B cell (primary cell): ENCODE measurements around the gene CALHM5. TPM values are rescaled to one million over a fixed set of nuclear protein-coding genes. Genes with fewer than 3 reads are reported as not detected.
A peak's percentile ranks its signal among the peaks of the same experiment; 100 is the strongest.

Experiments
- ATAC-seq: fragments of 200-7000 bp; cut with Tn5 transposase; one replicate; pipeline ENCODE4 v1.10.0; 2021; ENCODE audit warnings: low read depth, mild to moderate bottlenecking, moderate number of reproducible peaks, moderate library complexity
- CTCF ChIA-PET: fragments of 350-600 bp; sonication (Branson Sonifier 250); formaldehyde crosslinking; loops from one replicate; lab custom pipeline; 2021; ENCODE audit warnings: antibody characterized with exemption, inconsistent platforms; lab: Charles Lee
- POLR2A ChIA-PET: fragments of 350-600 bp; sonication (Branson Sonifier 250); formaldehyde crosslinking; loops from one replicate; lab custom pipeline; 2021; ENCODE audit warnings: antibody characterized with exemption; lab: Charles Lee
- DNase-seq: peaks from one replicate; pipeline ENCODE4 v3.0.0; 2013
- H2AFZ ChIP-seq: 2 replicates; pipeline ENCODE4 v1.6.1; 2012; ENCODE audit warnings: mild to moderate bottlenecking, low read depth, low read length; ENCODE audit not compliant: insufficient read depth, poor library complexity, severe bottlenecking
- H3K27ac ChIP-seq, 2 donors: 1 replicate in 1 of 2; 2 replicates in 1 of 2; pipeline ENCODE4 v1.5.1; 2012 to 2013; ENCODE audit warnings: low read length in 2 of 2, mild to moderate bottlenecking in 2 of 2, moderate library complexity in 1 of 2
- H3K27me3 ChIP-seq, 4 experiments: fragments of 200-600 bp in 1 of 4; sonication (generic) in 1 of 4; replicated peaks in 1 of 4; 1 replicate in 2 of 4; 2 replicates in 2 of 4; pipeline versions ENCODE4 v1.6.1 to v1.7.0; 2013 to 2016; ENCODE audit warnings: low read length in 3 of 4, mild to moderate bottlenecking in 2 of 4, mixed read lengths in 1 of 4, moderate library complexity in 1 of 4; ENCODE audit not compliant: insufficient read depth in 4 of 4, control insufficient read depth in 3 of 4; ENCODE audit errors: control extremely low read depth in 1 of 4
- H3K36me3 ChIP-seq, 2 experiments: replicated peaks in 1 of 2; 1 replicate in 1 of 2; 2 replicates in 1 of 2; pipeline versions ENCODE4 v1.6.1 to v1.7.1; 2013; ENCODE audit warnings: low read length in 1 of 2; ENCODE audit not compliant: insufficient read depth in 2 of 2, control insufficient read depth in 1 of 2; ENCODE audit errors: control extremely low read depth in 1 of 2, extremely low read depth in 1 of 2
- H3K4me1 ChIP-seq, 2 donors: fragments of 200-600 bp in 1 of 2; sonication (generic) in 1 of 2; 1 replicate in 1 of 2; 2 replicates in 1 of 2; pipeline versions ENCODE4 v1.5.1 to v1.6.1; 2013 to 2017; ENCODE audit warnings: low read length in 2 of 2; ENCODE audit not compliant: control insufficient read depth in 2 of 2, insufficient read depth in 2 of 2
- H3K4me2 ChIP-seq: replicated peaks from 2 replicates; pipeline ENCODE3; 2012; ENCODE audit warnings: mild to moderate bottlenecking, low read depth, low read length; ENCODE audit not compliant: poor library complexity, severe bottlenecking
- H3K4me3 ChIP-seq, 5 experiments: fragments of 200-600 bp in 1 of 5; sonication (generic) in 1 of 5; 1 replicate in 3 of 5; 2 replicates in 2 of 5; pipeline versions ENCODE4 v1.5.1 to v1.7.0; 2011 to 2016; ENCODE audit warnings: low read length in 4 of 5, mild to moderate bottlenecking in 4 of 5, low read depth in 2 of 5, control low read depth in 1 of 5, moderate library complexity in 1 of 5; ENCODE audit not compliant: insufficient read depth in 1 of 5; ENCODE audit errors: control extremely low read depth in 1 of 5, extremely low read depth in 1 of 5
- H3K79me2 ChIP-seq: fragments of 200-600 bp; sonication (generic); one replicate; pipeline ENCODE4 v1.6.0; 2016; ENCODE audit warnings: low read length; ENCODE audit not compliant: control insufficient read depth, insufficient read depth
- H3K9ac ChIP-seq: fragments of 200-600 bp; sonication (generic); 2 replicates; pipeline ENCODE4 v1.6.1; 2017; ENCODE audit warnings: mild to moderate bottlenecking, low read length, moderate library complexity
- H3K9me3 ChIP-seq, 3 donors: one replicate each; pipeline versions ENCODE4 v1.6.1 to v1.7.1; 2013; ENCODE audit warnings: low read length in 2 of 3; ENCODE audit not compliant: control insufficient read depth in 2 of 3, insufficient read depth in 1 of 3; ENCODE audit errors: control extremely low read depth in 1 of 3
- H4K20me1 ChIP-seq: 2 replicates; pipeline ENCODE4 v1.6.0; 2012; ENCODE audit warnings: mild to moderate bottlenecking, low read length; ENCODE audit not compliant: insufficient read depth, control insufficient read depth, poor library complexity, severe bottlenecking
- H3K27ac Mint-ChIP-seq: one replicate; pipeline ENCODE4 v1.8.0; 2021; ENCODE audit warnings: mixed read lengths
- H3K27me3 Mint-ChIP-seq: one replicate; pipeline ENCODE4 v1.8.0; 2021; ENCODE audit warnings: mixed read lengths
- H3K4me1 Mint-ChIP-seq: one replicate; pipeline ENCODE4 v1.8.0; 2021; ENCODE audit warnings: mixed read lengths
- H3K4me3 Mint-ChIP-seq: one replicate; pipeline ENCODE4 v1.8.0; 2021; ENCODE audit warnings: mixed read lengths
- H3K9me3 Mint-ChIP-seq: one replicate; pipeline ENCODE4 v1.8.0; 2022; ENCODE audit warnings: mixed read lengths; ENCODE audit not compliant: insufficient read depth
- CTCF ChIP-seq: fragments of 200-600 bp; IDR thresholded peaks from one replicate; pipeline ENCODE4 v1.8.0; 2022; ENCODE audit warnings: antibody characterized with exemption, mild to moderate bottlenecking
- EZH2 ChIP-seq: IDR thresholded peaks from 2 replicates; pipeline ENCODE4 v1.6.1; 2012; ENCODE audit warnings: borderline replicate concordance, low read depth, mild to moderate bottlenecking, moderate library complexity, low read length; ENCODE audit not compliant: insufficient read depth, poor library complexity, severe bottlenecking
- WGBS: methylation state at CpG from one replicate; pipeline ENCODE4 v1.1.5; 2013; ENCODE audit warnings: missing lambda C conversion rate; ENCODE audit not compliant: insufficient coverage; 5-methylcytosine and 5-hydroxymethylcytosine counted together
- intact Hi-C: fragments of 100-400 bp; cut with micrococcal nuclease; formaldehyde crosslinking; loops from one replicate; pipeline ENCODE4 v1.10.0; 2022
- polyA plus RNA-seq: library from polyadenylated mRNA; depleted of rRNA; stranded (reverse); fragments of >200 nt; gene quantifications from 2 replicates; pipeline ENCODE4 v1.2.3, GENCODE V29; 2012
- total RNA-seq, 2 donors: library from RNA; stranded (reverse); fragments of 120-200 nt in 1 of 2; gene quantifications; 1 replicate in 1 of 2; 2 replicates in 1 of 2; pipeline versions ENCODE4 v1.2.3 to v1.2.4, GENCODE V29; 2013 to 2022

CALHM5 gene
- total and polyA plus RNA-seq, 2 donors (not counting 1 experiment from before 2014, with no cell fraction given): not detected

- Histone ChIP-seq H3K4me1 (peaks cover 24 to 32% of the 10 kb centered on the region in 2 donors), H2AFZ (no peak overlapping the region), H3K4me2 (no peak overlapping the region), H3K27me3 (no peaks in the 10 kb centered on the region), H3K9ac (no peak overlapping the region), H3K36me3 (no peaks in the 10 kb centered on the region), H3K4me3 (no peak overlapping the region), H3K79me2 (no peaks in the 10 kb centered on the region), H3K9me3 (no peaks in the 10 kb centered on the region), H3K27ac (no peak overlapping the region), H4K20me1 (no peaks in the 10 kb centered on the region)
- ATAC-seq: no peak
- ChIA-PET CTCF (interaction anchor here (0.9 to 2.4 kb wide), 2 partner anchors 68 to 185 kb away, joined by 3 to 7 read pairs; no protein-coding TSS in a partner anchor), POLR2A (no interaction called here)
- H3K27me3 Mint-ChIP-seq: no peaks in the 10 kb centered on the region
- TF ChIP-seq CTCF (no peak), EZH2 (no peak)
- H3K4me3 Mint-ChIP-seq: no peak overlapping the region
- no peaks in the 10 kb centered on the region for H3K9me3 Mint-ChIP-seq
- DNase-seq: no peak
- no peak overlapping the region for H3K27ac Mint-ChIP-seq
- intact Hi-C loops: no loop called here
- peaks cover 37% of the 10 kb centered on the region for H3K4me1 Mint-ChIP-seq
- no CpG with 5 or more reads among the region's 3 CpGs for WGBS
These were observed 38.7 kb upstream of the CALHM5 start for GRCh38 chr6:116472706-116473105.

GRCh38 chr6:116475141-116475540 is 36.3 kb upstream of the CALHM5 start:
- Histone ChIP-seq H3K9me3 (no peaks in the 10 kb centered on the region), H3K4me1 (peaks cover 24 to 26% of the 10 kb centered on the region in 2 donors), H3K4me2 (peak overlapping the region; percentile 67), H3K9ac (peak overlapping the region; percentile 56), H3K27ac (peak overlapping the region; percentile 68 to 72), H3K27me3 (no peaks in the 10 kb centered on the region), H2AFZ (no peak overlapping the region), H3K4me3 (peak overlapping the region in 3 of 5 experiments; percentile 9 to 63 (median 34)), H3K79me2 (no peaks in the 10 kb centered on the region), H3K36me3 (no peaks in the 10 kb centered on the region), H4K20me1 (no peaks in the 10 kb centered on the region)
- Mint-ChIP-seq H3K4me3 (peak overlapping the region; percentile 78), H3K27me3 (no peaks in the 10 kb centered on the region), H3K9me3 (no peaks in the 10 kb centered on the region), H3K4me1 (peaks cover 33% of the 10 kb centered on the region), H3K27ac (peak overlapping the region; percentile 92)
- TF ChIP-seq CTCF (no peak), EZH2 (no peak)
- POLR2A ChIA-PET: interaction anchor here (0.7 to 1.2 kb wide), 2 partner anchors 10 to 82 kb away, joined by 3 read pairs; no protein-coding TSS in a partner anchor
- WGBS: no CpG with 5 or more reads among the region's 1 CpG
- DNase-seq (peak; percentile 20), ATAC-seq (no peak)
- CTCF ChIA-PET: interaction anchor here (0.6 to 1.5 kb wide), 2 partner anchors 187 to 196 kb away, joined by 3 to 6 read pairs; partner anchors contain the start of gene TSPYL1
- intact Hi-C loops: no loop called here
